CD4-positive, CD25-positive, alpha-beta regulatory T cell (primary cell): ENCODE measurements around the gene NDUFA1. TPM values are rescaled to one million over a fixed set of nuclear protein-coding genes. Genes with fewer than 3 reads are reported as not detected.
"Not testable (repeated sequence)": the region's sequence is repeated elsewhere in the genome, so short reads cannot be mapped to it uniquely, and the experiment has no call there.

ENCODE experiments used
- ATAC-seq, 2 donors: fragments of 150-1000 bp; cut with Tn5 transposase; one replicate each; pipeline ENCODE4 v1.10.0; 2021; ENCODE audit warnings: low read depth in 2 of 2, moderate number of reproducible peaks in 2 of 2, moderate library complexity in 1 of 2
- DNase-seq, 3 donors: peaks; one replicate each; pipeline versions ENCODE4 v3.0.0 to v3.0.0-alpha.2; 2012 to 2022; ENCODE audit warnings: mixed read lengths in 1 of 3
- H3K27ac ChIP-seq: one replicate; pipeline ENCODE4 v1.7.0; 2013; ENCODE audit warnings: mild to moderate bottlenecking, low read length; ENCODE audit not compliant: insufficient read depth, poor library complexity, severe bottlenecking
- H3K27me3 ChIP-seq: one replicate; pipeline ENCODE4 v1.7.0; 2013; ENCODE audit warnings: low read length; ENCODE audit not compliant: control insufficient read depth, insufficient read depth
- H3K36me3 ChIP-seq: one replicate; pipeline ENCODE4 v1.7.0; 2013; ENCODE audit warnings: mild to moderate bottlenecking, low read length, moderate library complexity; ENCODE audit not compliant: control insufficient read depth, insufficient read depth
- H3K4me1 ChIP-seq: 2 replicates; pipeline ENCODE4 v1.7.0; 2013; ENCODE audit warnings: mild to moderate bottlenecking, low read length; ENCODE audit not compliant: insufficient read depth, control insufficient read depth, poor library complexity, severe bottlenecking
- H3K4me3 ChIP-seq: one replicate; pipeline ENCODE4 v1.7.0; 2013; ENCODE audit warnings: low read depth, mild to moderate bottlenecking, low read length, moderate library complexity
- H3K9me3 ChIP-seq, 2 experiments: 1 replicate in 1 of 2; 2 replicates in 1 of 2; pipeline ENCODE4 v1.7.0; 2013; ENCODE audit warnings: low read length in 2 of 2, mild to moderate bottlenecking in 1 of 2, moderate library complexity in 1 of 2; ENCODE audit not compliant: control insufficient read depth in 2 of 2
- H3K27ac Mint-ChIP-seq, 3 donors: one replicate each; pipeline ENCODE4 v1.8.0; 2020 to 2022; ENCODE audit warnings: mild to moderate bottlenecking in 3 of 3, mixed read lengths in 3 of 3, moderate library complexity in 2 of 3
- H3K27me3 Mint-ChIP-seq: one replicate; pipeline ENCODE4 v1.8.0; 2022; ENCODE audit warnings: mild to moderate bottlenecking, mixed read lengths
- H3K36me3 Mint-ChIP-seq: one replicate; pipeline ENCODE4 v1.8.0; 2020; ENCODE audit warnings: mixed read lengths
- H3K4me1 Mint-ChIP-seq, 4 donors: one replicate each; pipeline ENCODE4 v1.8.0; 2020 to 2022; ENCODE audit warnings: mixed read lengths in 4 of 4, mild to moderate bottlenecking in 1 of 4
- H3K4me3 Mint-ChIP-seq, 4 donors: one replicate each; pipeline ENCODE4 v1.8.0; 2020 to 2022; ENCODE audit warnings: mild to moderate bottlenecking in 4 of 4, mixed read lengths in 4 of 4, moderate library complexity in 3 of 4
- H3K9me3 Mint-ChIP-seq, 7 donors: one replicate each; pipeline ENCODE4 v1.8.0; 2020 to 2022; ENCODE audit warnings: mixed read lengths in 7 of 7, mild to moderate bottlenecking in 3 of 7, moderate library complexity in 2 of 7
- polyA plus RNA-seq, 4 donors: library from polyadenylated mRNA; unstranded; fragments of 300-500 nt; fragmentation: Illumina TruSeq; gene quantifications; one replicate each; pipeline ENCODE4 v1.2.3, GENCODE V29; 2021
- total RNA-seq: library from RNA; stranded (reverse); gene quantifications from one replicate; pipeline ENCODE4 v1.2.3, GENCODE V29; 2022

NDUFA1 gene
- total RNA-seq (56.6 TPM), polyA plus RNA-seq (100 to 1,000 TPM; 306 to 456 (median 332) TPM)

DNA sequence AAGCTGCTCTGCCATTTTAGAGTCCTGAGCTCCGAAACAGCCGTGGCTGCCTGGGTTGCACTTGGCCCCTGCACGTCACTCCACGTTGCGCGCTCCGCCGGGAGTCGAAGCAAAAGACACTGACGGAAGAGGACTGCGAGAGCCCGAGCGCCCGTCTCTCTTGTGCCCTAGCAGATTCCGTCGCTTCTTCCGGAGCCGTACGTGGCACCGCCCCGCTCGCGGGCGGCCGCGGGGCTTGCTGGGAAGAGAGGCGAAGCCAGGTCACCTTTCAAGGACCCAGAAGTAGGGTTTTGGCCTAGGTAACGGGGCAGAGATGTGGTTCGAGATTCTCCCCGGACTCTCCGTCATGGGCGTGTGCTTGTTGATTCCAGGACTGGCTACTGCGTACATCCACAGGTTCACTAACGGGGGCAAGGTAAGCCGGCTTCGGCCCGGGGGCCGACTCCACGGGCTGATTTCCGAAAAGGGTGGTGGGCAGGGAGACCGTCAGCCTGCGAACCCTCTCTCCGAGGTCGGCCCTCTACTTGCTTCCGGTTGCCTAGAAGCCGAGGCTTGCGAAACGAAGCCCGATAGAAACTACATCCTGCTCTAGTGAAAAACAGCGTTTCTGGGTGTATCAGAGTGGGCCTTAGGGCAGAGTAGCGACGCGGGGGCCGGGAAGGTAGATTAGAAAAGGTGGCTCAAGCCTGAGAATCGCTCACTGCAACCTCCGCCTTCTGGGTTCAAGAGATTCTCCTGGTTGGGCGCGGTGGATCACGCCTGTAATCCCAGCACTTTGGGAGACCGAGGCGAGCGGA, at the start of gene NDUFA1, which contains the start of gene RNF113A:
TSS of gene NDUFA1 (plus strand) at position 234 of the 797 bp plus-strand sequence. CDS start at position 314, 80 bp downstream.
TSS of gene RNF113A (minus strand) at position 135 of the 797 bp plus-strand sequence. CDS start at position 15, 120 bp downstream.
- H3K27me3 Mint-ChIP-seq: peaks cover 9% of the 10 kb centered on the region
- DNase-seq: peak; percentile 78 to 94 (median 89)
- Histone ChIP-seq H3K4me1 (peaks cover 6% of the 10 kb centered on the region), H3K36me3 (peaks cover 5% of the 10 kb centered on the region), H3K27me3 (no peaks in the 10 kb centered on the region), H3K27ac (peak within 1 kb of the TSS; percentile 96), H3K4me3 (peak within 1 kb of the TSS; percentile 75), H3K9me3 (no peaks in the 10 kb centered on the region)
- peaks cover 0 to 27% (median 9%) of the 10 kb centered on the region in 4 donors for H3K4me1 Mint-ChIP-seq
- no peaks in the 10 kb centered on the region for H3K36me3 Mint-ChIP-seq
- H3K27ac Mint-ChIP-seq: peak within 1 kb of the TSS; percentile 97 to 99 (median 99)
- H3K4me3 Mint-ChIP-seq: peak within 1 kb of the TSS; percentile 95 to 100 (median 97)
- peak; percentile 91 to 93 for ATAC-seq
- H3K9me3 Mint-ChIP-seq: no peaks in the 10 kb centered on the region

DNA sequence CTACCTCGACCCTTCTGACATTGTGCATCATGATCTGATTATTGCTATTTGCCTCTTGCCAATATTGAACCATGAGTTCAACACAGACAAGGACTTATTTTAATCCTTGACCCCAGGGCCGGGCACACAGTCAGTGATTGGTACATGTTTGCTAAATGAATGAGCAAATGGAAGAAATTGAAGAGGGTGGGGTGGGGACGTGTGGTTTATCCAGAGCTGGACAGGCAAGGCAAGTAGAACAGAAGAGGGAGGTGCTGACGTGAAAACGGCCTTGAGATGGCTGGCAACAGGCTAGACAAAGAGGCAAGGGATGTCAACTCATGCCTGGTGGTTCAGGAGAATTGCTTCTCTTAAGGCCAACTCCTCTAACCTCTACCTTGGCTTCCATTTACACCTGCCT, 47.4 kb upstream of the NDUFA1 start:
- H3K9me3 Mint-ChIP-seq, H3K27ac Mint-ChIP-seq, DNase-seq, H3K4me3 Mint-ChIP-seq, H3K36me3 Mint-ChIP-seq, H3K27ac ChIP-seq, H3K36me3 ChIP-seq, H3K27me3 ChIP-seq, H3K4me3 ChIP-seq, H3K27me3 Mint-ChIP-seq, H3K9me3 ChIP-seq, ATAC-seq, H3K4me1 ChIP-seq: not testable (repeated sequence)
- peaks cover 2 to 28% (median 7%) of the 10 kb centered on the region in 4 donors for H3K4me1 Mint-ChIP-seq

DNA sequence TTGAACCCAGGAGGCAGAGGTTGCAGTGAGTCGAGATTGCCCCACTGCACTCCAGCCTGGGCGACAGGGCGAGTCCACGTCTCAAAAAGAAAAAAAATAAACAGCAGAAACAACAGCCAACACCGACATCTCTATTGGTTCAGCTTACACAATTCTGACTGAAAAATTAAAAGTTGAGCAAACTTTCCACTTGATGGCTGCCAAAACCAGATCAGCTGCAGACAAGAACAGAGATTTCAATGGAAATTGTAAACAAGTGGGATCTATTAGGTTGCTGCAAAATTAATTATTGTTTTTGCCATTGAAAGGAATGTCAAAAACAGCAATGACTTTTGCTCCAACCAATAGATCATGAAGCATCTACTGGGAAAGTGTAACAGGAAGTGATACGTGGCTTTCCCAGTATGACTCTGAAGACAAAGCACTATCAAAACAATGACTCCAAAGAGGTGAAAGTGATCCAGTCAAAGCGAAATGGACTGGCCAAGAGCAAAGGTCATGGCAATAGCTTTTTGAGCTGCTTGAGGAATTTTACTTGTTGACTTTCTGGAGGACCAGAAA, 45.2 kb upstream of the NDUFA1 start:
- Histone ChIP-seq H3K27me3 (no peaks in the 10 kb centered on the region), H3K4me1 (peaks cover 4% of the 10 kb centered on the region), H3K36me3 (peaks cover 8% of the 10 kb centered on the region), H3K9me3 (no peaks in the 10 kb centered on the region), H3K4me3 (no peak overlapping the region), H3K27ac (no peak overlapping the region)
- ATAC-seq: no peak
- H3K4me3 Mint-ChIP-seq: no peak overlapping the region
- no peaks in the 10 kb centered on the region for H3K9me3 Mint-ChIP-seq
- H3K27me3 Mint-ChIP-seq: peaks cover 4% of the 10 kb centered on the region
- H3K27ac Mint-ChIP-seq: peak overlapping the region in 2 of 3 donors; percentile 23 to 42
- peaks cover 2 to 19% (median 6%) of the 10 kb centered on the region in 4 donors for H3K4me1 Mint-ChIP-seq
- no peaks in the 10 kb centered on the region for H3K36me3 Mint-ChIP-seq
- peak in 1 of 3 donors; percentile 32 for DNase-seq

- no peak overlapping the region for H3K4me3 Mint-ChIP-seq
Observed at GRCh38 chrX:119828446-119828845, 43.2 kb upstream of the NDUFA1 start.

GRCh38 chrX:119833905-119834304, 37.7 kb upstream of the NDUFA1 start:
- DNase-seq: no peak
- Mint-ChIP-seq H3K4me1 (peaks cover 0 to 4% (median 2%) of the 10 kb centered on the region in 4 donors), H3K27ac (no peak overlapping the region), H3K36me3 (peaks cover 19% of the 10 kb centered on the region), H3K4me3 (no peak overlapping the region), H3K9me3 (no peaks in the 10 kb centered on the region), H3K27me3 (no peaks in the 10 kb centered on the region)
- Histone ChIP-seq H3K27me3 (no peaks in the 10 kb centered on the region), H3K27ac (no peak overlapping the region), H3K36me3 (peaks cover 43% of the 10 kb centered on the region), H3K4me3 (no peak overlapping the region), H3K9me3 (no peaks in the 10 kb centered on the region), H3K4me1 (no peaks in the 10 kb centered on the region)
- no peak for ATAC-seq

More at GRCh38 chrX:119828446-119828845, 43.2 kb upstream of the NDUFA1 start:
- Histone ChIP-seq H3K36me3 (peaks cover 18% of the 10 kb centered on the region), H3K27ac (no peak overlapping the region), H3K27me3 (no peaks in the 10 kb centered on the region), H3K9me3 (no peaks in the 10 kb centered on the region), H3K4me3 (no peak overlapping the region), H3K4me1 (peaks cover 4% of the 10 kb centered on the region)
- DNase-seq (no peak), ATAC-seq (no peak)
- Mint-ChIP-seq H3K36me3 (peaks cover 5% of the 10 kb centered on the region), H3K27me3 (peaks cover 4% of the 10 kb centered on the region), H3K4me1 (peaks cover 0 to 7% (median 0%) of the 10 kb centered on the region in 4 donors), H3K27ac (no peak overlapping the region), H3K9me3 (no peaks in the 10 kb centered on the region)

- Histone ChIP-seq H3K4me3 (peak within 1 kb of the TSS; percentile 81), H3K27me3 (no peaks in the 10 kb centered on the region)
Observed at GRCh38 chrX:119852382-119853353, 19.0 kb upstream of the NDUFA1 start, which contains the start of gene UPF3B. Gene UPF3B (minus strand): TSS chrX:119852963. CDS start chrX:119852928, 35 bp downstream.

GRCh38 chrX:119853444-119853843, 18.2 kb upstream of the NDUFA1 start:
- Mint-ChIP-seq H3K4me1 (peaks cover 3 to 26% (median 11%) of the 10 kb centered on the region in 4 donors), H3K4me3 (peak overlapping the region in 3 of 4 donors; percentile 92 to 99 (median 99)), H3K27ac (peak overlapping the region; percentile 97 to 100 (median 99)), H3K9me3 (no peaks in the 10 kb centered on the region), H3K36me3 (peaks cover 3% of the 10 kb centered on the region), H3K27me3 (no peaks in the 10 kb centered on the region)
- Histone ChIP-seq H3K9me3 (no peaks in the 10 kb centered on the region), H3K27ac (peak overlapping the region; percentile 94), H3K27me3 (no peaks in the 10 kb centered on the region), H3K4me1 (peaks cover 4% of the 10 kb centered on the region), H3K4me3 (peak overlapping the region; percentile 70), H3K36me3 (peaks cover under 1% of the 10 kb centered on the region)
- DNase-seq (no peak), ATAC-seq (no peak)

More at GRCh38 chrX:119852382-119853353, 19.0 kb upstream of the NDUFA1 start, which contains the start of gene UPF3B:
- Mint-ChIP-seq H3K27me3 (no peaks in the 10 kb centered on the region), H3K36me3 (peaks cover 3% of the 10 kb centered on the region), H3K9me3 (no peaks in the 10 kb centered on the region), H3K4me1 (peaks cover 3 to 26% (median 12%) of the 10 kb centered on the region in 4 donors), H3K27ac (peak within 1 kb of the TSS; percentile 97 to 100 (median 99)), H3K4me3 (peak within 1 kb of the TSS; percentile 92 to 99 (median 99))
- peak; percentile 92 to 97 (median 93) for DNase-seq
- H3K4me1 ChIP-seq: peaks cover 4% of the 10 kb centered on the region
- H3K9me3 ChIP-seq: no peaks in the 10 kb centered on the region
- peak; percentile 98 to 99 for ATAC-seq
- peak within 1 kb of the TSS; percentile 94 for H3K27ac ChIP-seq
- H3K36me3 ChIP-seq: peaks cover 3% of the 10 kb centered on the region
